ENCODE results near the gene GCGR. TPM values are rescaled to one million over a fixed set of nuclear protein-coding genes. Genes with fewer than 3 reads are reported as not detected.

GCGR gene
- total and polyA plus RNA-seq, 2 of the 13 experiments (the other 11 are each of a cell fraction or from before 2014, with no cell fraction given) = 0.04 to 0.13 TPM

GRCh38 chr17:81814748-81815645 is 11.0 kb downstream of the GCGR start (continued):
- TF ChIP-seq KDM2A (CRISPR knock-in tag; IDR thresholded peaks at IDR 0.05; ENCODE audit: borderline replicate concordance, low read depth) (no peak), ZSCAN20 (CRISPR knock-in tag; IDR thresholded peaks at IDR 0.05; ENCODE audit: borderline replicate concordance) (no peak), RORA (CRISPR knock-in tag; IDR thresholded peaks at IDR 0.05) (no peak), SP4 (CRISPR knock-in tag; IDR thresholded peaks at IDR 0.05) (peak; percentile 48), CHD4 (IDR thresholded peaks at IDR 0.05; ENCODE audit: borderline replicate concordance, low read length) (no peak), ZNF570 (CRISPR knock-in tag; IDR thresholded peaks at IDR 0.05; ENCODE audit: borderline replicate concordance) (no peak), ZNF773 (CRISPR knock-in tag; IDR thresholded peaks at IDR 0.05; ENCODE audit: borderline replicate concordance) (no peak), GABPA (IDR thresholded peaks at IDR 0.05; ENCODE audit: low read depth, low read length) (no peak), GABPA (CRISPR knock-in tag; IDR thresholded peaks at IDR 0.05; ENCODE audit: low read depth) (peak; percentile 16; the same call in 1 of the 2 replicates), HIC2 (CRISPR knock-in tag; IDR thresholded peaks at IDR 0.05; ENCODE audit: low read depth) (peak; percentile 77; the same call in 1 of the 2 replicates), ZNF101 (CRISPR knock-in tag; IDR thresholded peaks at IDR 0.05; ENCODE audit: borderline replicate concordance, low read depth) (no peak), ZNF160 (CRISPR knock-in tag; IDR thresholded peaks at IDR 0.05) (no peak), ZBTB37 (CRISPR knock-in tag; IDR thresholded peaks at IDR 0.05) (no peak), STAG1 (CRISPR knock-in tag; IDR thresholded peaks at IDR 0.05) (no peak), ISL2 (CRISPR knock-in tag; IDR thresholded peaks at IDR 0.05) (no peak), RFXANK (CRISPR knock-in tag; IDR thresholded peaks at IDR 0.05) (no peak), ZNF552 (CRISPR knock-in tag; IDR thresholded peaks at IDR 0.05; ENCODE audit: borderline replicate concordance) (no peak), ZNF292 (CRISPR knock-in tag; IDR thresholded peaks at IDR 0.05; ENCODE audit: borderline replicate concordance, low read depth) (no peak), HINFP (CRISPR knock-in tag; IDR thresholded peaks at IDR 0.05; ENCODE audit: low read depth) (no peak), AKNA (CRISPR knock-in tag; IDR thresholded peaks at IDR 0.05; ENCODE audit: borderline replicate concordance) (no peak)

Data from HepG2 (cell line).